OCI-LY1 (cell line): Measurements from ENCODE around the gene PTPRE.

ENCODE experiments used
- CTCF ChIP-seq: fragments of 200-600 bp; sonication (generic), shearing (Covaris generic); IDR thresholded peaks from 2 replicates; pipeline ENCODE4 v1.5.1; 2017; ENCODE audit warnings: mild to moderate bottlenecking, antibody characterized with exemption, low read length, moderate library complexity, mixed read lengths
- EZH2 ChIP-seq: fragments of 200-600 bp; sonication (generic), shearing (Covaris generic); IDR thresholded peaks from 2 replicates; pipeline ENCODE4 v1.8.0; 2017; ENCODE audit warnings: borderline replicate concordance, mixed run types, mild to moderate bottlenecking, antibody characterized with exemption, low read length, moderate library complexity, mixed read lengths

GRCh38 chr10:128052696-128053095 lies 145.8 kb downstream of the PTPRE start:
- TF ChIP-seq CTCF: no peak
- no peak for TF ChIP-seq EZH2
